Measurements from ENCODE around the gene GCLC.

GRCh38 chr6:53455678-53456077, 89.2 kb downstream of the GCLC start:
- TF ChIP-seq CTCF (conservative IDR thresholded peaks at IDR 0.05; ENCODE audit: low read depth, low read length) (no peak), EZH2 (IDR thresholded peaks at IDR 0.05; ENCODE audit: borderline replicate concordance, low read depth, low read length, poor library complexity, severe bottlenecking) (no peak)

Measured in A673 (cell line).